ENCODE measurements around the gene RABGAP1L. TPM values are rescaled to one million over a fixed set of nuclear protein-coding genes. Genes with fewer than 3 reads are reported as not detected.
"Not testable (repeated sequence)": the region's sequence is repeated elsewhere in the genome, so short reads cannot be mapped to it uniquely, and the experiment has no call there.

RABGAP1L gene
- total RNA-seq, 1 experiment from 2014 or later = 29.3 TPM

- no peak for DNase-seq (ENCODE audit: low read depth, low spot score)
- ChIA-PET CTCF (no interaction called here), POLR2A (no interaction called here), RAD21 (ENCODE audit: low non-redundant PET in 1 of 2, low total read pairs in 2 of 2, uncharacterized antibody in 2 of 2, unreplicated experiment in 2 of 2) (no interaction called here)
- H3K4me2 ChIP-seq (ENCODE audit: low read length) = no peak overlapping the region
- peaks cover 4% of the 10 kb centered on the region; the same call in 1 of the 2 replicates for H4K20me1 ChIP-seq (ENCODE audit: insufficient read depth)
- intact Hi-C loops (cut with micrococcal nuclease) = no loop called here
- H3K27ac ChIP-seq (ENCODE audit: low read depth, low read length) = no peak overlapping the region
- H3K4me1 ChIP-seq (ENCODE audit: control insufficient read depth in 1 of 2, insufficient read depth in 2 of 2, low read length in 2 of 2) = no peaks in the 10 kb centered on the region
- no peaks in the 10 kb centered on the region for H3K36me3 ChIP-seq (ENCODE audit: control insufficient read depth in 1 of 2, insufficient read depth in 2 of 2, low read length in 2 of 2)
- no peak overlapping the region for H2AFZ ChIP-seq (ENCODE audit: low read depth, low read length, poor library complexity, severe bottlenecking)
- no peak for ATAC-seq
- no peak overlapping the region for H3K9ac ChIP-seq (ENCODE audit: low read length)
- H3K79me2 ChIP-seq (ENCODE audit: insufficient read depth, low read length) = peaks cover 33% of the 10 kb centered on the region
- H3K9me2 ChIP-seq (ENCODE audit: insufficient read depth) = no peaks in the 10 kb centered on the region
- no peaks in the 10 kb centered on the region for H3K9me3 ChIP-seq (ENCODE audit: control insufficient read depth in 1 of 2, insufficient read depth in 1 of 2, low read depth in 1 of 2, low read length in 2 of 2)
- no peaks in the 10 kb centered on the region for H3K27me3 ChIP-seq (ENCODE audit: insufficient read depth, low read length)
- no TSS peak for BruUV-seq (replicated peaks)
- TF ChIP-seq ELF1 (IDR thresholded peaks at IDR 0.05; ENCODE audit: borderline replicate concordance, low read depth) (no peak), ZNF274 (IDR thresholded peaks at IDR 0.05; ENCODE audit: low read depth, low read length) (no peak), POLR2AphosphoS5 (IDR thresholded peaks at IDR 0.05; ENCODE audit: low read depth, low read length) (no peak), ZFX (IDR thresholded peaks at IDR 0.05) (no peak), CEBPB (IDR thresholded peaks at IDR 0.05; ENCODE audit: low read depth) (no peak), SP1 (IDR thresholded peaks at IDR 0.05; ENCODE audit: low read depth) (no peak), POLR2A (IDR thresholded peaks at IDR 0.05; ENCODE audit: borderline replicate concordance, extremely low read depth, insufficient read depth, insufficient read length) (no peak), EZH2phosphoT487 (IDR thresholded peaks at IDR 0.05; ENCODE audit: borderline replicate concordance) (no peak), ATF3 (IDR thresholded peaks at IDR 0.05) (no peak), EZH2 (IDR thresholded peaks at IDR 0.05) (no peak), EGR1 (IDR thresholded peaks at IDR 0.05; ENCODE audit: low read depth) (no peak), CTCF (IDR thresholded peaks at IDR 0.05 in 2 of 3, conservative IDR thresholded peaks at IDR 0.05 in 1 of 3; ENCODE audit: borderline replicate concordance in 1 of 3, insufficient read depth in 1 of 3, low read depth in 2 of 3, low read length in 2 of 3) (no peak), JUND (IDR thresholded peaks at IDR 0.05) (no peak)
- TF ChIP-seq, protein P1, sequence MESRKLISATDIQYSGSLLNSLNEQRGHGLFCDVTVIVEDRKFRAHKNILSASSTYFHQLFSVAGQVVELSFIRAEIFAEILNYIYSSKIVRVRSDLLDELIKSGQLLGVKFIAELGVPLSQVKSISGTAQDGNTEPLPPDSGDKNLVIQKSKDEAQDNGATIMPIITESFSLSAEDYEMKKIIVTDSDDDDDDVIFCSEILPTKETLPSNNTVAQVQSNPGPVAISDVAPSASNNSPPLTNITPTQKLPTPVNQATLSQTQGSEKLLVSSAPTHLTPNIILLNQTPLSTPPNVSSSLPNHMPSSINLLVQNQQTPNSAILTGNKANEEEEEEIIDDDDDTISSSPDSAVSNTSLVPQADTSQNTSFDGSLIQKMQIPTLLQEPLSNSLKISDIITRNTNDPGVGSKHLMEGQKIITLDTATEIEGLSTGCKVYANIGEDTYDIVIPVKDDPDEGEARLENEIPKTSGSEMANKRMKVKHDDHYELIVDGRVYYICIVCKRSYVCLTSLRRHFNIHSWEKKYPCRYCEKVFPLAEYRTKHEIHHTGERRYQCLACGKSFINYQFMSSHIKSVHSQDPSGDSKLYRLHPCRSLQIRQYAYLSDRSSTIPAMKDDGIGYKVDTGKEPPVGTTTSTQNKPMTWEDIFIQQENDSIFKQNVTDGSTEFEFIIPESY (IDR thresholded peaks at IDR 0.05; ENCODE audit: extremely low read depth, insufficient replicate concordance, low read length) = no peak
- H3K4me3 ChIP-seq (replicated peaks in 1 of 2; ENCODE audit: low read depth in 1 of 2, low read length in 2 of 2) = no peak overlapping the region
These were observed 15.4 kb downstream of the RABGAP1L start for GRCh38 chr1:174174461-174175329.

GRCh38 chr1:174178459-174178858 is 19.1 kb downstream of the RABGAP1L start:
- H3K36me3 ChIP-seq (ENCODE audit: control insufficient read depth in 1 of 2, insufficient read depth in 2 of 2, low read length in 2 of 2); H4K20me1 ChIP-seq (ENCODE audit: insufficient read depth); H3K27me3 ChIP-seq (ENCODE audit: insufficient read depth, low read length); H3K4me3 ChIP-seq (replicated peaks in 1 of 2; ENCODE audit: low read depth in 1 of 2, low read length in 2 of 2); RAD21 ChIA-PET (ENCODE audit: low non-redundant PET in 1 of 2, low total read pairs in 2 of 2, uncharacterized antibody in 2 of 2, unreplicated experiment in 2 of 2); BruUV-seq (replicated peaks); H3K9me2 ChIP-seq (ENCODE audit: insufficient read depth); ATAC-seq; intact Hi-C loops (cut with micrococcal nuclease); DNase-seq (ENCODE audit: low read depth, low spot score); POLR2A ChIA-PET; H3K27ac ChIP-seq (ENCODE audit: low read depth, low read length); H3K4me1 ChIP-seq (ENCODE audit: control insufficient read depth in 1 of 2, insufficient read depth in 2 of 2, low read length in 2 of 2); H2AFZ ChIP-seq (ENCODE audit: low read depth, low read length, poor library complexity, severe bottlenecking); CTCF ChIA-PET; H3K9me3 ChIP-seq (ENCODE audit: control insufficient read depth in 1 of 2, insufficient read depth in 1 of 2, low read depth in 1 of 2, low read length in 2 of 2); H3K4me2 ChIP-seq (ENCODE audit: low read length); H3K9ac ChIP-seq (ENCODE audit: low read length): not testable (repeated sequence)
- H3K79me2 ChIP-seq (ENCODE audit: insufficient read depth, low read length) = peaks cover 28% of the 10 kb centered on the region

Measured in HCT116 (cell line).